Inferior parietal cortex (tissue), 1 donor: ENCODE data around the gene CYP4F8.

ENCODE experiments used
- DNase-seq: peaks from one replicate; pipeline ENCODE4 v3.0.0-alpha.2; 2016; ENCODE audit errors: extremely low spot score

Gene CYP4F8

DNA sequence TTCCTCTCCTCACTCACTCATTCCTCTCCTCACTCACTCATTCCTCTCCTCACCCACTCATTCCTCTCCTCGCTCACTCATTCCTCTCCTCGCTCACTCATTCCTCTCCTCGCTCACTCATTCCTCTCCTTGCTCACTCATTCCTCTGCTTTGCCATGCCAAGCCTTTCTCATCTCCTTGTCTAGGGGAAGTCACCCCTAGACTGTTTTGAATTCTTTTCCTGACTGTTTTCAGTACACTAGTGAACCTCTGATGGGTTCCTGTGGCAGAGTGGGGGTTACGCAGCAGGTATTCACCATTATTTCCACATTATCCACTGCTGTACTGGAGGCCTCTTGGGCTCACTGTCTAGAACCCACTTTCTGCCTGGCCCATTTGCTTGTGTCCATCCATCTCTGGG lies 1.2 kb downstream of the CYP4F8 start:
- no peak for DNase-seq

DNA sequence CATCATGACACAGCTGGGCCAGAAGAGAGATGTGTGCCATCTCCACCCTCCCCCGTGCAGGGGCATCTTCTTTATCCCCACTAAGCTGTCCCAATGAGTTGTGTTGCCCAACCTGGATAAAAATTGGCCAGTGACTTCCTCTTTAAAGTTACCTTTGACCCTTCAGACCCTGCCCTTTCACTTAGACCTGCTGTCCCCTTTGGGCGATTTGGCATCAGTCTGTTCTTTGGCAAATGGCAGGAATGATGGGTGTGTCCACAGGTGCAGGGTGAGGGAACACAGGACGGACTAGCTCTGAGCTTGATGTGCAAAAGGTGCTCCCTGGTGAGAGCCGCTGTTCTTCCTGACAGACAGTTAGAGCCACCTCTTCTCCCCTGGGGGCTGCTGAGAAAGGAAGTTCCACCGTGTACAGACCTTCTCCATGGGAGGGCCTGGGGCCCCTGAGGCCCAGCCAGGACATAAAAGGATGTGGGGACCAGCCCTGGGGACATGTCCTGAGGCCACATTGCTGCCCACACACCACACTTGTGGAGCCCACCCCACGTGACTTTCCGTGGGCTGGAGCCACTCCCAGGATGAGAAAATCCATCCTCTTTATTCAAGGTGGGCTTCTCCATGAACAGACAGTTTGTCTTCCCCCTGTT lies 1.7 kb downstream of the CYP4F8 start:
- DNase-seq, result no peak

DNA sequence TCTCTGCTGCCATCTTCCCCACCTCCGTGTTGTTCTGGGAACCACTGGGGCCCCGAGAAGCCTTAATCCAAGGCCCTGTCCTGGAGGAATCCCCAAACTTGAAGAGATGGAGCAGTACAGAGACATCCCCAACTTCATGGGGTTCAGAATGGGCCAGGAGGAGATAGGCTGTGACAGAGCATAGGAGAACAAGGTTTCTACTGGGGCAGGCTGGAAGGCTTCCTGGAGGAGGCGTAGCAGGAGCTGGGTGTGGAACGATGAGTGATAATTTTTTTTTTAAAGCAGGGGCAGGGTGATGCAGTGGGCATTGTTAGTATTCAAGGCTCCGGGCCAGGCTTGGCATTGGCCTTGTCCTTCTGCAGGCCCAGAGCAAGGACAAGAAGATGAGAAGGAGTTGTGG lies 3.3 kb downstream of the CYP4F8 start:
- no peak for DNase-seq

DNA sequence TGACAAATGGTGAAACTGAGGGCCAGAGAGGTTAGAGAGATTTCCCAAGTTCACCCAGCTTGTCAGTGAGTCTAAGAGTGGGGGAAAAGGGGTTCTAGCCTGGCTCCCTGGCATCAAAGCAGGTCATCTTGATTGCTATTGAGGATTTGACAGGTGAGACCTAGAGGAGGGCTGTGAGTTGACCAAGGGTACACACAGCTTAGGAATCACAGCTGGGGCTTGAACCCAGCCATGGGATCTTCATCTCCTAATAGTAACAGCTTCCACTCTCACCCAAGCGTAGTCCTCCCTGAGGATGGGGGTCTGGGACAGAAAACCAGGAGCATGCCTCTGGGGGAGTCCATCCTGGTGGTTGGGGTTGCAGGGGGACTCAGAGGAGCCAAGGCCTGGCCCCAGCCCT lies 6.8 kb downstream of the CYP4F8 start:
- DNase-seq, result no peak

DNA sequence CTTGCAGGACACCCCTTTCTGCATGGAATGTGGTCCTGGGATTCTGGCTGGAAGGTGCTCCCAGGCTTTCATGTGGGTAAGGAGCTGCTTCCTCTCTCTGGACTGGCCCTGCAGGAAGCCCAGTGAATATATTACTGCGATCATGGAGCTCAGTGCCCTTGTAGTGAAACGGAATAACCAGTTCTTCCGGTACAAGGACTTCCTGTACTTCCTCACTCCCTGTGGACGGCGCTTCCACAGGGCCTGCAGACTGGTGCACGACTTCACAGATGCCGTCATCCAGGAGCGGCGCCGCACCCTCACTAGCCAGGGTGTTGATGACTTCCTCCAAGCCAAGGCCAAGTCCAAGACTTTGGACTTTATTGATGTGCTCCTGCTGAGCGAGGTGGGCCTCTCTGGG lies 8.0 kb downstream of the CYP4F8 start:
- no peak for DNase-seq

DNA sequence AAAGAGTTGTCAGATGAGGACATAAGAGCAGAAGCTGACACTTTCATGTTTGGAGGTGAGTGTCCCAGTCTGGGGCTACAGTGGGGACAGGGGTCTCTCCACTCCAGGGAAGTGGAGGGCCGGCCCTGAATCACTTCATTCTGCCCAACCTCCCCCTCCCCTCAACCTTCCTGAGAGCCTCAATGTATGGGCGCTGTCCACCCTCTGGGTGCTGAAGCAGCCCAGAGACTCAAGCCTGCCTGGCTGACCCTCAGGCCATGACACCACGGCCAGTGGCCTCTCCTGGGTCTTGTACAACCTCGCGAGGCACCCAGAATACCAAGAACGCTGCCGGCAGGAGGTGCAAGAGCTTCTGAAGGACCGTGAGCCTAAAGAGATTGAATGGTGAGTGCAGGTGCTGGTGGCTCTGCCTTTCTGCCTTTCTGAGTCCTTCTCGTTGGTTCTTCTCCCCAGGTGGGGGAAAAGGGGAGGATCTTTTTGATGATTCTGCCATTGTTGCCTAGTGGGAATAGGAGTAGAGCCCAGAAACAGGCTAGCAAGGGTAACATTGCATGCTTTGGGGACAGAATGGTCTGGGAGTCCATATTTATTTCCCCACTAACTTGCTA lies 8.8 kb downstream of the CYP4F8 start:
- no peak for DNase-seq

DNA sequence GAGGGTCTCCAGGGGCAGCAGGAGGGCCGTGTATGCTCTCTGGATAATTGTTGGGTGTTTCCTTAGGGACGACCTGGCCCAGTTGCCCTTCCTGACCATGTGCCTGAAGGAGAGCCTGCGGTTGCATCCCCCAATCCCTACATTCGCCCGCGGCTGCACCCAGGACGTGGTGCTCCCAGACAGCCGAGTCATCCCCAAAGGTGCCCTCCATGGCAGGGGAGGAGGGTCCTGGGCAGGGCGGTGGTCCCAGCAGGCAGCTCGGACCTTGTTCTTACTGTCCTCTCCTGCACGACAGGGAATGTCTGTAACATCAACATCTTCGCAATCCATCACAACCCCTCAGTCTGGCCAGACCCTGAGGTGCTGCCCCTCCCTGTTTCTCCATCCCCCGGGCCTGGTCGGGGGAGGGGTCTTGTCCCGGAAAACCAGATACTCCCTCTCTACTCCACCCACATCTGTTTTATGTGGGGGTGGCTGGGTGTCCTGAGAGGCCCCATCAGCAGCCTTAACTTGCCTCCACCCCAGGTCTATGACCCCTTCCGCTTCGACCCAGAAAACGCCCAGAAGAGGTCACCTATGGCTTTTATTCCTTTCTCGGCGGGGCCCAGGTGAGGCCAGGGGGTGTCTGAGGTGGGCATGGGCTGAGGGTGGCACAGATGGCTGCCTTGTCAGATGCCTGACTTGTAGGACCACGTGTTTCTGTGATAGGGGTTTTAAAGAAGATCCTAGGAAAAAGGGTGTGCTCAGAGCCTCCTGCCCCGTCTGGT lies 13.4 kb downstream of the CYP4F8 start:
- no peak for DNase-seq

DNA sequence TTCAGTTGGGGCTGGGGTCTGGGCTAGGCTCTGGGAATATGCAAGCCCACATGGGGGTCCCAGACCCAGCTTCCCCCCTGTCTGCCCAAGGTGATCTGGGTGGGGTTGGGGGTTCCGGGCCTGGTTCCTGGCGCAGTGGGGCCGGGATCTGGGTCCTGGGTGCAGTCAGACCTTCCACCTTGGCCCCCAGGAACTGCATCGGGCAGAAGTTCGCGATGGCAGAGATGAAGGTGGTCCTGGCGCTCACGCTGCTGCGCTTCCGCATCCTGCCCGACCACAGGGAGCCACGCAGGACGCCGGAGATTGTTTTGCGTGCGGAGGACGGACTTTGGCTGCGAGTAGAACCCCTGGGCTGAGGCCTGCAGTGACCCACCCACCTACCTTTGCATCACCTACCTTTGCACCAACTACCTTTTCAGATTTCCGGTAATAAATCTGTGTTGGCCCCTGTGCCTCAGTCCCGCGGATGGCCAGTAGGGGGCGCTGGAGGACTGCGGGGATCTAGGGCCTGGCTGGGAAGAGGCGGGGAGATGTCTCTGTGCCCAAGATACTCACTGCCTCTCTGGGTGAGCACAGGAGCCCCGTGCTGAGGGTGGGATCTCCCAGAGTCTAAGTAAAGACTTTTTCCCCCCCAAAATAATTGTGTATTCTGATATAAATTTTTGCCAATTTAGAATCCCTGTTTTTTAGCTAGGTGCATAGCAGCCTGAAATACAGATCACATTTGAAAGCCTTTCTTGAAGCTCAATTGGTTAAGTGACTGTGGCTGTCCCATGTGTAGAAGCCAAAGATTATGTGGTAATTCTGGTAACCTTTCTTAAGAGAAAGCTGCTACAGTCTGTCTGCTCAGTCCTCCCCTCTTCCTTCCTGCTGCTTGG lies 14.2 kb downstream of the CYP4F8 start:
- peak; percentile 70 for DNase-seq

DNA sequence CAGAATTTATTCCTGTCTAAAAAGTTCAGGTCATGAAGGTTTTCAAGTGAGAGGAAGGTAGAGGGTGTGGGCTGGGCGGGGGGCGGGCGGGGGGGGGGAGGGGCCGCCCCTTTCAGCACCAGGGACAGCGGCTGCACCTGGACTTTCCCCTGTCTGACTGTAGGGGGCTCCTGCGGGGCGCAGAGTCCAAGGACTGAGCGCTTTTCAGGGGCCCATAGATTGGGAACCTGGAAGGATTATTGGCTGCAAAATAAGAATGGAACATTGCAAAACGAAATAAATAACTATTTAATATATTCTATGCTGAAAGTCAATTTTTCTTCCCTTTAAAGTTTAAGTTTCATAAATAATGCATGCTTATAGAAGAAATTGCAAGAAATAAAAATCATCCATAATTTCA lies 16.8 kb downstream of the CYP4F8 start:
- DNase-seq, result no peak

DNA sequence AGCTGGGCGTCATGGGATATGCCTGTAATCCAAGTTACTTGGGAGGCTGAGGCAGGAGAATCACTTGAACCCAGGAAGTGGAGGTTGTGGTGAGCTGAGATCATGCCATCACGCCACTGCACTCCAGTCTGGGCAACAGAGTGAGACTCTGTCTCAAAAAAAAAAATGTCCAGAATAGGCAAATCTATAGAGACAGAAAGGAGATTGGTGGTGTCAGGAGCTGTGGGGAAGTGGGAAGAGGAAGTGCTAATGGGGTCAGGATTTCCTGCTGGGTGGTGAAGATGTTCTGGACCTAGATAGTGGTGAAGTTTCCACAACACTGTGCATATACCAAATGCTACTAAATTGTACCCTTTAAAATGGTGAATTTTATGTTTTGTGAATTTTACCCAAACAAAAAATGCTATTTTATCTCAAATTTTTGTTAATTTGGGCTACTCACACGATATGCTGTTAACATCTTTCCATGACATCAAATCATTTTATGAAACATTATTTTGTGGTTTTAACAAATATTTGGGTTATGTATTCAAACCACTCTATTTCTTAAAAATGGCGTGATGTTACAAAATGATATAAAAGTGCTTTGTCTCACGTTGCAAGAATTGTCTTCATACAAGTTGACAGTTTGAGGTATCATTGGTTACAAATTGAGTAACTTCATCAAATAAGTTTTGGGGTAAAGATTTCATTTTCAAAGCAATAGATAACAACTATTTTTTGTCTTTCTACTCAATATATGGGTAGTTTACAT lies 18.2 kb downstream of the CYP4F8 start:
- no peak for DNase-seq

DNA sequence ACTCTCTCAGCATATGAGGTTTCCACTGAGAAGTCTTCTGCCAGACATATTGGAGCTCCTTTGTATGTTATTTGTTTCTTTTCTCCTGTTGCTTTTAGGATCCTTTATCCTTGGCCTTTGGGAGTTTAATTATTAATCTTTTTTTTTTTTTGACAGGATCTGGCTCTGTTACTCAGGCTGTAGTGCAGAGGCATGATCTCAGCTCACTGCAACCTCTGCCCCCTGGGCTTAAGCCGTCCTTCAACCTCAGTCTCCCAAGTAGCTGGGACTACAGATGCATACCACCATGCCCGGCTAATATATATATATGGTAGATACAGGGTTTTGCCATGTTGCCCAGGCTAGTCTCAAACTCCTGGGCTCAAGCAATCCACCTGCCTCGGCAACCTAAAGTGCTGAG lies 19.1 kb downstream of the CYP4F8 start:
- no peak for DNase-seq

DNA sequence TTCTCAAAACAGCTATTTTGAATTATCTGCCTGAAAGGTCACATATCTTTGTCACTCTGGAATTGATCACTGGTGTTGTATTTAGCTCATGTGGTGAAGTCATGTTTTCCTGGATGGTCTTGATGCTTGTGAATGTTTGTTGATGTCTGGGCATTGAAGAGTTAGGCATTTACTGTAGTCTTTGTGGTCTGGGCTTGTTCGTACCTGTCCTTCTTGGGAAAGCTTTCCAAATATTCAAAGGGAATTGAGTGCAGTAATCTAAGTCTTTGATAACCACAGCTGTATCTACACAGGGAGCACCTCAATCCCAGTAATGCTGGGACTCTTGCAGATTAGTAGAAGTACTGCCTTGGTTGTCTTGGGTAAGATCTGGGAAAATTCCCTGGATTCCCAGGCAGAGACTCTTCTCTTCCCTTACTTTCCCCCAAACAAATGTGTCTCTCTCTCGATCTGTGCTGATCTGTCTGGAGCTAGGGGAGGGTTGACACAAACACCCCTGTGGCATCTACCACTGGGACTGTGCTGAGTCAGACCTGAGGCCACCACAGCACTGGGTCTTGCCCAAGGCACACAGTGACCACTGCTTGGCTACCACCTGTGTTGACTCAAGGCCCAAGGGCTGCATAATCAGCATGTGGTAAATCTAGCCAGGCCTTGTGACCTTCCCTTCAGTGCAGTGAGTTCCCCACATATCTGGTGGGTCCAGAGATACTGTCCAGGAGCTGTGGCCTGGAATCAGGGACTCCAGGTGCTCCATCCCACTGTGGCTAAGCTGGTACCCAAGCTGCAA lies 20.2 kb downstream of the CYP4F8 start:
- DNase-seq, result no peak

DNA sequence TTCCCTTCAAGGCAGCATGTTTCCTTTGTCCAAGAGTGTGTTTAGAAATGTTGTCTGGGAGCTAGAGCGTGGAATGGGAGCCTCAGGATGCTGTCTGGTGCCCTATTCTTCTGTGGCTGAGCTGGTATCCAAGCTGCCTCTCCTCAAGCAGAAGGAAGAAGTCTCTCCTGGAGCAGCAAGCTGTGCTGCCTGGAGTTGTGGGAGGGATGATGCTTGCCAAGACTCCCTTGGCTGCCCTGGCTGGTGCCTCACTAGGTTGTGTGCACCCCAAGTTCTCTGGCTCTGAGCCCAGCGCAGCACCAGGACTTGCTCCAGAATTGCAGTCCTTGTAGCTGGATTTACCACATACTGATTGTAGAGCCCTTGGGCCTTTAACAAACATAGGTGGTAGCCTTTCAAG lies 21.0 kb downstream of the CYP4F8 start:
- DNase-seq, result peak; percentile 55

DNA sequence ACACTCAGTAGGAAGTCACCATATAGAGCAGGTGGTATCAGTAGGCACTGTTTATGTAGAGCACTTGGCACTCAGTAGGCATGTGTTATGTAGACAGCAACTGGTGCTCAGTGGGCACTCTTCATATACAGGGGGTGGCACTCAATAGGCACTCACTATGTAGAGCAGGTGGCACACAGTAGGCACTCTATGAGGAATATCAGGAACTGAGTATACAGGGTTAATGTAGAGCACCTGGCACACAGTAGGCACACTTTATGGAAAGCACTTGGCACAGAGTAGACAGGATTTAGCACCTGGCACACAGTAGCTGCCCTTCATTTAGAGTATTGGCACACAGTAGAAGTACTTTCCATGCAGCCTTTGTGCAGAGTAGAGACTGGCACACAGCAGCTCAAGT lies 24.6 kb downstream of the CYP4F8 start:
- DNase-seq, result no peak

DNA sequence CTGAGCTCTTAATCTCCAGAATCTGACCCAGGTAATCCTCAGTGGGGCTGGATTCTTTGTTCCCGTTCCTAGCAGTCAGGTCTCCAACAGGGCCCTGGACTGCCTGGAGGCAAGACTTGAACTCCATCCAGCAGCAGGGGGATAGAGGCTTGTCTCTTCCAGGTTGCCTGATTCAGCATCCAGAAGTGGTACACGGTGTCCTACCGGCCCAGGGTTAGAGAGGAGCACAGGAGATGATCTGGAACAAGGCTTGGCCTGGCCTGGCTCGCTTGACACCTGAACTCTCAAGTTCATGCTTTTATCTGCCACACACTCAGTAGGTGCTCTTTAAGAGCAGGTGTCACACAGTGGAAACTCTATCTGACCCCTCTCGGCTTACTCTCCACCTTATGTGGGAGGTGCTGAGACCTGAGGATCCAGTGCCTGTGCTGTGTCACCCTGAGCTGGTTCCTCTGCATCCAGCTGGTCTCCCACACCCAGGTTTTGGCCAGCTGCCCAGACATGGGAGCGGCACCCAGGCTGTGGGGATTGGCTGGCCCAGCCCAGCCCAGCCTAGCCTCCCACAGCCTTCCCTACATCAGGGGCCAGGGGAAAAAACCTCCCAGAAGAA lies 25.4 kb downstream of the CYP4F8 start, which contains the start of gene CYP4F3:
TSS of gene CYP4F3 (plus strand) at position 604 of the 610 bp plus-strand sequence. CDS start 519 bp downstream, outside the sequence.
- DNase-seq, result peak; percentile 63

DNA sequence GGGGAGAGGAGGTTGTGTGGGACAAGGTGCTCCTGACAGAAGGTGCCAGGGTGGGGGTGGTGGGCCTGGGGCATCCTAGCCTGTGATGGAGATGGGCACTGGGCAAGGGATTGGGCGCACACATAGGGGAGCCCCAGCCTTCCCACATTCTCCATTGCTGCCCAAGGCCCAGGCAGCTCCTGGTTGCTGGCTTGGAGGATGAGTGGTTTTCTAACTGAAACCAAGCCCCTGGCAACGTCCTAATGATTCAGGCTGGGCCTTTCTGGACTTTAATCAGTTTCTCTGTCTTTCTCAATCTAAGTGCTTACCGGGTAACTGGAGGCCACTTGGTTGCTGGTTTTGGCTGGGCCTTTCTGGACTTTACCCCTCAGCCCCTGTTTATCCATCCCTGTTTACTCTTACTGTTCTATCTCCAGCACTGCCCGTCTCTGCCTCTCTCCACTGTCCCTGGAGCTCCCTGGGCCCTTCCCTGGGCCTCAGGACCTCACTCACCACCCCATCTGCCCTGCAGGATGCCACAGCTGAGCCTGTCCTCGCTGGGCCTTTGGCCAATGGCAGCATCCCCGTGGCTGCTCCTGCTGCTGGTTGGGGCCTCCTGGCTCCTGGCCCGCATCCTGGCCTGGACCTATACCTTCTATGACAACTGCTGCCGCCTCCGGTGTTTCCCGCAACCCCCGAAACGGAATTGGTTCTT lies 26.0 kb downstream of the CYP4F8 start:
- DNase-seq, result no peak

DNA sequence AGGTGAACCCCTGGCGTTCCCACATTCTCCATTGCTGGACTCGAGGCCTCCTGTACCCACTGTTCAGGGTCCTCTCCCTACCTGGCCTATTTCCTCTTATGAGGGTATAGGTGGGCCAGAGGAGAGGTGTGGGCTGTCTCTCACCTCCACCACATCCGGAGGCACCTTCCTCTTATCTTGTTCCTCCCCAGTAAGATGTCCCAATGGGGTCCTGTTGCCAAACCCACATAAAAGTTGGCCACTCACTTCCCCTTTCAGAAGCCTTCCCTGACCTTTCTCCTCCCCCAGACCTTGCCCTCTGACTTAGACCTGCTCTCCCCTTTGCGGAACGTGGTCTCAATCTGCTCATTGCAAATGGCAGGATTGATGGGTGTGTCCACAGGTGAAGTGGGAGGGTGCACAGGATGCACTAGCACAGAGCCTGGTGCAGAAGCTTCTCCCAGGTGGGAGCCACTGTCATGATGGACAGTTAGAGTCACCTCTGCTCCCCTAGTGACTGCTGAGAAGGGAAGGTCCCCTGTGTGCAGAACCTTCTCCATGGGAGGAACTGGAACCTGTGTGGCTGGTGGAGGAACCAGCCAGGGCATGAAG lies 27.0 kb downstream of the CYP4F8 start:
- DNase-seq, result no peak

DNA sequence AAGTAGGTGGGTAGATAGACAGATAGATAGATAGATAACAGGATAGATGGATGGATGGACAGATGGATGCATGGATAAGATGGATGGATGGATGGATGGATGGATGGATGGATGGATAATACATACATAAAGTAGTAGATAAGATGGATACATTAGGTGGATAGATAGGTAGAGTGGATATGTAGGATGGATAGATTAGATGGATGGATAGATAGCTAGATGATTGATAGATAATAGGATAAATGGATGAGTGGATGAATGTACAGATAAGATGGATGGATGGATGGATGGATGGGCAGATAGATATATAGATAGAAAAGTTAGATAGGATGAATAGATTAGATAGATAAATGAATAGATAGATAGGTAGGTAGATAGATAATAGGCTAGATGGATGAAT lies 27.8 kb downstream of the CYP4F8 start:
- no peak for DNase-seq

DNA sequence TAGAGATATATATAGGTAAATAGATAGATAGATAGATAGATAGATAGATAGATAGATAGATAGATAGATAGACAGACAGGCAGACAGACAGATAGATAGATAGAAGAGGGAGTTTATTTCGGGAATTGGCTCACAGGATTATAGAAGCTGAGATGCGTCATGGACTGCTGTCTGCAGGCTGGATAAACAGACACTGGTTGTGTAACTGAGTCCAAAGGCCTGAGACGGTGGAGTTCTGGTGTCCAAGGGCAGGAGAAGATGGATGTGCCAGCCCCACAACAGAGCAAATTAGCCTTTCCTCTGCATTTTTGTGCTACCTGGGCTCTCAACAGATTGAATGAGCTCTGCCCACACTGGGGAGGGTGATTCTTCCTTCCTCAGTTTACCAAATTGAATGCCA lies 28.4 kb downstream of the CYP4F8 start:
- no peak for DNase-seq
